ENCODE measurements around the gene PPP2R2D. TPM values are rescaled to one million over a fixed set of nuclear protein-coding genes. Genes with fewer than 3 reads are reported as not detected.
"Not testable (repeated sequence)": the region's sequence is repeated elsewhere in the genome, so short reads cannot be mapped to it uniquely, and the experiment has no call there.

Gene PPP2R2D
- total RNA-seq, 1 donor from 2014 or later: 30.0 TPM

DNA sequence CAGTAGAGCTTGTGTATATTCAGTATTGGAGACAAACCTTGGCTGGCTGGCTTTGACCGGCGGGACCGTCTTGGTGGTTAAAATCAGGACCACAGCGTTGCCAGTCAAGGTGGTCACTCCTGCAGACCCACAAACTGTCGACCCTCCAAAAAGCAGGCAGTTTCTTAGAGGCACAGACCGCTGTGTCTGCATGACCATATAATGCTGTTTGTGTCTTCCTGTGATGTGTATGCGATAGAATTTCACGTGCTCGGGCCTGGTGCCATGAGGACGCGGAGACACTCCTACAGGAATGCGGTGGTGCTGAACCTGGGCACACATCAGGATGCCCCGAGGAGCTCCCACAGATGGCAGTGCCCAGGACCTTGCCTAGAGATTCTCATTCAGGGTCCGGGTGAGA is 46.1 kb downstream of the PPP2R2D start:
- no peak overlapping the region for H3K4me3 ChIP-seq
- H3K9me3 ChIP-seq: no peaks in the 10 kb centered on the region
- H3K27ac ChIP-seq: no peak overlapping the region
- DNase-seq (no peak), ATAC-seq (no peak)
- no peaks in the 10 kb centered on the region for H3K4me1 ChIP-seq
- H3K27me3 ChIP-seq (ENCODE audit: low read depth): no peaks in the 10 kb centered on the region
- intact Hi-C loops (cut with DNase I): no loop called here
- H3K36me3 ChIP-seq: peaks cover 94% of the 10 kb centered on the region
- TF ChIP-seq, protein P1, sequence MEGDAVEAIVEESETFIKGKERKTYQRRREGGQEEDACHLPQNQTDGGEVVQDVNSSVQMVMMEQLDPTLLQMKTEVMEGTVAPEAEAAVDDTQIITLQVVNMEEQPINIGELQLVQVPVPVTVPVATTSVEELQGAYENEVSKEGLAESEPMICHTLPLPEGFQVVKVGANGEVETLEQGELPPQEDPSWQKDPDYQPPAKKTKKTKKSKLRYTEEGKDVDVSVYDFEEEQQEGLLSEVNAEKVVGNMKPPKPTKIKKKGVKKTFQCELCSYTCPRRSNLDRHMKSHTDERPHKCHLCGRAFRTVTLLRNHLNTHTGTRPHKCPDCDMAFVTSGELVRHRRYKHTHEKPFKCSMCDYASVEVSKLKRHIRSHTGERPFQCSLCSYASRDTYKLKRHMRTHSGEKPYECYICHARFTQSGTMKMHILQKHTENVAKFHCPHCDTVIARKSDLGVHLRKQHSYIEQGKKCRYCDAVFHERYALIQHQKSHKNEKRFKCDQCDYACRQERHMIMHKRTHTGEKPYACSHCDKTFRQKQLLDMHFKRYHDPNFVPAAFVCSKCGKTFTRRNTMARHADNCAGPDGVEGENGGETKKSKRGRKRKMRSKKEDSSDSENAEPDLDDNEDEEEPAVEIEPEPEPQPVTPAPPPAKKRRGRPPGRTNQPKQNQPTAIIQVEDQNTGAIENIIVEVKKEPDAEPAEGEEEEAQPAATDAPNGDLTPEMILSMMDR (IDR thresholded peaks at IDR 0.05): no peak

- DNase-seq: no peak
- ATAC-seq: no peak
Measured at GRCh38 chr10:131947631-131948347, 47.0 kb downstream of the PPP2R2D start.

DNA sequence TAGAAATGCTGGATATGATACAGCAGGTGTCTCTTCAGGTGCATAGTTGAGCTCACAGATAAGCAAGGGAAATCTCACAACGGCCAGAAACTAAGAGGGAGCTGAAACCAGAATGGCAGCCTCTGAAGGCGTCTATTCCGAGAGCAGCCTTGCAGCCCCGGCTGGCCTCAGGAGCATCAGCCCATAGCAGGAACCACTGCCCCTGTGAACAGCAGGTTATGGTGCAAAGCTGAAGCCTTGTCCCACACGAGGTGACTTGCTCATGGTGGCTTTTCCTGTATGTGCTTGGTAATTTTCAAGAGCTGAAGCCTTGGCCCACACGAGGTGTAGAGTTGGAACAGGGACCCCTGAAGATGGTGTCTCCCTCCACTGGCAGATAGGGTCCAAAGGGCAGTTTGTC is 47.7 kb downstream of the PPP2R2D start:
- Histone ChIP-seq H3K36me3 (peaks cover 80% of the 10 kb centered on the region), H3K27me3 (ENCODE audit: low read depth) (no peaks in the 10 kb centered on the region), H3K4me3 (no peak overlapping the region), H3K9me3 (no peaks in the 10 kb centered on the region), H3K27ac (no peak overlapping the region), H3K4me1 (no peaks in the 10 kb centered on the region)
- TF ChIP-seq, protein P1 (IDR thresholded peaks at IDR 0.05): no peak
- ATAC-seq (no peak), DNase-seq (no peak)
- intact Hi-C loops (cut with DNase I): no loop called here

More at GRCh38 chr10:131947631-131948347, 47.0 kb downstream of the PPP2R2D start:
- peaks cover 84% of the 10 kb centered on the region for H3K36me3 ChIP-seq
- intact Hi-C loops (cut with DNase I): no loop called here
- H3K27ac ChIP-seq: no peak overlapping the region
- no peaks in the 10 kb centered on the region for H3K27me3 ChIP-seq (ENCODE audit: low read depth)
- TF ChIP-seq, protein P1 (IDR thresholded peaks at IDR 0.05): no peak
- H3K4me3 ChIP-seq: no peak overlapping the region
- H3K4me1 ChIP-seq: no peaks in the 10 kb centered on the region
- H3K9me3 ChIP-seq: no peaks in the 10 kb centered on the region

- no peak for DNase-seq
Measured at GRCh38 chr10:131949041-131949862, 48.4 kb downstream of the PPP2R2D start.

GRCh38 chr10:131949908-131950307 is 49.1 kb downstream of the PPP2R2D start:
- not testable (repeated sequence) for H3K27me3 ChIP-seq (ENCODE audit: low read depth); H3K4me1 ChIP-seq
- H3K36me3 ChIP-seq: peaks cover 80% of the 10 kb centered on the region

More at GRCh38 chr10:131949041-131949862, 48.4 kb downstream of the PPP2R2D start:
- no peaks in the 10 kb centered on the region for H3K4me1 ChIP-seq
- peaks cover 80% of the 10 kb centered on the region for H3K36me3 ChIP-seq
- H3K9me3 ChIP-seq: no peaks in the 10 kb centered on the region
- TF ChIP-seq, protein P1 (IDR thresholded peaks at IDR 0.05): no peak
- intact Hi-C loops (cut with DNase I): no loop called here
- H3K27me3 ChIP-seq (ENCODE audit: low read depth): no peaks in the 10 kb centered on the region
- H3K4me3 ChIP-seq: no peak overlapping the region
- H3K27ac ChIP-seq: no peak overlapping the region
- ATAC-seq: no peak

More at GRCh38 chr10:131949908-131950307, 49.1 kb downstream of the PPP2R2D start:
- H3K9me3 ChIP-seq; H3K27ac ChIP-seq; ATAC-seq; intact Hi-C loops (cut with DNase I); DNase-seq; H3K4me3 ChIP-seq: not testable (repeated sequence)

Data from lower lobe of right lung (tissue), 2 donors.